ENCODE measurements around the gene P2RX7. TPM values are rescaled to one million over a fixed set of nuclear protein-coding genes. Genes with fewer than 3 reads are reported as not detected.
"Not testable (repeated sequence)": the region's sequence is repeated elsewhere in the genome, so short reads cannot be mapped to it uniquely, and the experiment has no call there.

P2RX7 gene
- total and polyA plus RNA-seq, 5 donors: 1.1 to 4.0 (median 2.2) TPM

DNA sequence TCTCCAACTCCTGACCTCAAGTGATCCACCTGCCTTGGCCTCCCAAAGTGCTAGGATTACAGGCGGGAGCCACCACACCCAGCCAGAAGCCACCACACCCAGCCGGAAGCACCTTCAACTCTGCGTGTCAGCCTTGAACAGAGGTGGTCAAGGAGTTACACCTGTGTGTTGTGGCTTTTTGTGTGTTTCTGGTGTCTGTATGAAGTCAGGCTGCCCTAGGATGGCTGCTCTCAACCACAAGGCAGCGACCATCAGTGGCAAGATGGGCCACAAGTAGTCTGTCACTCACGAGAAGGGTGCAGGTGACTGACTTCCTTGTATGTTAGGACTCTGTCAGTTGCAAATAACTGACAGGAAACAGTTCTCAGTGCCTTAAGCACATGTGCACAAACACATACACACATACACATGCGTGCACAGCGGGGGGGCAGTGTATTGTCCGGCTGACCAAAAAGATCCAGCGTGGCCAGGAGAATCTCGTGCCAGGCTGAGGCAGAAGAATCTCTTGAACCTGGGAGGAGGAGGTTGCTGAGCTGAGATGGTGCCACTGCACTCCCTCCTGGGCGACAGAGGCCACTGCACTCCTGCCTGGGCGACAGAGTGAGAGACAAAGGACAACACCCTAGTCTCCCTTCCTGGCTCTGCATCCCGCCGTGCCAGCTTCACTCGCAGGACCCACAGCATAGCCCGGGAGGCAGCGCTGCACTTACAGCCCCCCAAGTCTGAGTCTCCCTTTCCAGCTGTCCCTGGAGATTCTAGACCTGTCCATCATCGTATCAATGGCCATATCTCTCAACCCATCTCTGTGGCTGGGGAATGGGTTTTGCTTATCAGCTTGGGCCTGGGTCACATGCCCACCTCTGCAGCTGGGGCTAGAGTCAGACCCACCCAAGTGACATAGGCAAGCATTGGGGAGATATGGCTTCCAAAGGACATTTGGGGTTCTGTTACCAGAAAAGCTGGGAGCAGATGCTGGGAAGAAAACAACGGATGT lies 90.9 kb downstream of the P2RX7 start:
- Histone ChIP-seq H3K27ac (ENCODE audit: low read length) (no peak overlapping the region), H3K27me3 (ENCODE audit: control insufficient read depth, insufficient read depth) (no peaks in the 10 kb centered on the region), H3K4me3 (ENCODE audit: low read length) (no peak overlapping the region), H3K4me1 (ENCODE audit: control insufficient read depth, insufficient read depth, low read length) (no peaks in the 10 kb centered on the region), H3K9me3 (ENCODE audit: control insufficient read depth, low read length) (no peaks in the 10 kb centered on the region)
- DNase-seq (peak in 1 of 3 donors; percentile 13), ATAC-seq (no peak)
- intact Hi-C loops (cut with DNase I): no loop called here
- 86% methylated on average over 19 of the region's 19 CpGs for WGBS

DNA sequence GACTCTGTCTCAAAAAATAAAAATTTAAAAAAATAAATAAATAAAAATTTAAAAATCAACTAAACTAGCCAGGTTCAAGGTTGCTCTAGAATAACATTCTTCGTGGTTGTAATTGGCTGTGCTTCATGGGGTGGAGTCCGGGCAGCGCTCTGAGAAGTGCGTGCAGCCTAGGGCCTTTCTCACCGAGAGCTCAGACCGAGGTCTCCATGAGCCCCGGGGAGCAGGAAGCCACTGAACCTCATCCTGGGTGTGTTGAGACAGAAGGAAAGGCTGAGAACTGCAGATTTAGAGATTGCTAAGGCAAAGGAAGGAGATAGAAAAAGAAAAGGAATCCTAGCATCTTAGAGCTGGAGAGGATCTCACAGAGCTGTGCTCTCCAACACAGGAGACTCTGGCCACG lies 91.9 kb downstream of the P2RX7 start:
- intact Hi-C loops (cut with DNase I): no loop called here
- H3K4me3 ChIP-seq (ENCODE audit: low read length): no peak overlapping the region
- WGBS: 87% methylated on average over 8 of the region's 8 CpGs
- DNase-seq (peak in 1 of 3 donors; percentile 37), ATAC-seq (no peak)
- no peak overlapping the region for H3K27ac ChIP-seq (ENCODE audit: low read length)
- no peaks in the 10 kb centered on the region for H3K4me1 ChIP-seq (ENCODE audit: control insufficient read depth, insufficient read depth, low read length)
- H3K27me3 ChIP-seq (ENCODE audit: control insufficient read depth, insufficient read depth): no peaks in the 10 kb centered on the region
- no peaks in the 10 kb centered on the region for H3K9me3 ChIP-seq (ENCODE audit: control insufficient read depth, low read length)

GRCh38 chr12:121226399-121226798 lies 93.7 kb downstream of the P2RX7 start:
- Histone ChIP-seq H3K4me1 (ENCODE audit: control insufficient read depth, insufficient read depth, low read length) (no peaks in the 10 kb centered on the region), H3K27ac (ENCODE audit: low read length) (no peak overlapping the region), H3K27me3 (ENCODE audit: control insufficient read depth, insufficient read depth) (no peaks in the 10 kb centered on the region), H3K4me3 (ENCODE audit: low read length) (no peak overlapping the region), H3K9me3 (ENCODE audit: control insufficient read depth, low read length) (no peaks in the 10 kb centered on the region)
- 87% methylated on average over 8 of the region's 8 CpGs for WGBS
- DNase-seq: no peak
- ATAC-seq: no peak
- intact Hi-C loops (cut with DNase I): no loop called here

GRCh38 chr12:121226871-121227270 lies 94.2 kb downstream of the P2RX7 start:
- DNase-seq; H3K4me3 ChIP-seq (ENCODE audit: low read length); H3K9me3 ChIP-seq (ENCODE audit: control insufficient read depth, low read length); intact Hi-C loops (cut with DNase I); ATAC-seq; H3K4me1 ChIP-seq (ENCODE audit: control insufficient read depth, insufficient read depth, low read length); H3K27ac ChIP-seq (ENCODE audit: low read length); H3K27me3 ChIP-seq (ENCODE audit: control insufficient read depth, insufficient read depth): not testable (repeated sequence)
- WGBS: 96% methylated on average over 8 of the region's 8 CpGs

- H3K4me1 ChIP-seq (ENCODE audit: control insufficient read depth, insufficient read depth, low read length): no peaks in the 10 kb centered on the region
- H3K4me3 ChIP-seq (ENCODE audit: low read length): no peak overlapping the region
- 89% methylated on average over 9 of the region's 9 CpGs for WGBS
- no peak for DNase-seq
- H3K27ac ChIP-seq (ENCODE audit: low read length): no peak overlapping the region
- ATAC-seq: no peak
- H3K9me3 ChIP-seq (ENCODE audit: control insufficient read depth, low read length): no peaks in the 10 kb centered on the region
- no peaks in the 10 kb centered on the region for H3K27me3 ChIP-seq (ENCODE audit: control insufficient read depth, insufficient read depth)
- intact Hi-C loops (cut with DNase I): no loop called here
These were observed 94.6 kb downstream of the P2RX7 start for GRCh38 chr12:121227294-121227693.

GRCh38 chr12:121228919-121229665 lies 96.4 kb downstream of the P2RX7 start:
- no peaks in the 10 kb centered on the region for H3K27me3 ChIP-seq (ENCODE audit: control insufficient read depth, insufficient read depth)
- no peaks in the 10 kb centered on the region for H3K4me1 ChIP-seq (ENCODE audit: control insufficient read depth, insufficient read depth, low read length)
- no peak overlapping the region for H3K4me3 ChIP-seq (ENCODE audit: low read length)
- ATAC-seq: no peak
- DNase-seq: no peak
- intact Hi-C loops (cut with DNase I): no loop called here
- no peak overlapping the region for H3K27ac ChIP-seq (ENCODE audit: low read length)
- no peaks in the 10 kb centered on the region for H3K9me3 ChIP-seq (ENCODE audit: control insufficient read depth, low read length)
- 95% methylated on average over 24 of the region's 24 CpGs for WGBS

DNA sequence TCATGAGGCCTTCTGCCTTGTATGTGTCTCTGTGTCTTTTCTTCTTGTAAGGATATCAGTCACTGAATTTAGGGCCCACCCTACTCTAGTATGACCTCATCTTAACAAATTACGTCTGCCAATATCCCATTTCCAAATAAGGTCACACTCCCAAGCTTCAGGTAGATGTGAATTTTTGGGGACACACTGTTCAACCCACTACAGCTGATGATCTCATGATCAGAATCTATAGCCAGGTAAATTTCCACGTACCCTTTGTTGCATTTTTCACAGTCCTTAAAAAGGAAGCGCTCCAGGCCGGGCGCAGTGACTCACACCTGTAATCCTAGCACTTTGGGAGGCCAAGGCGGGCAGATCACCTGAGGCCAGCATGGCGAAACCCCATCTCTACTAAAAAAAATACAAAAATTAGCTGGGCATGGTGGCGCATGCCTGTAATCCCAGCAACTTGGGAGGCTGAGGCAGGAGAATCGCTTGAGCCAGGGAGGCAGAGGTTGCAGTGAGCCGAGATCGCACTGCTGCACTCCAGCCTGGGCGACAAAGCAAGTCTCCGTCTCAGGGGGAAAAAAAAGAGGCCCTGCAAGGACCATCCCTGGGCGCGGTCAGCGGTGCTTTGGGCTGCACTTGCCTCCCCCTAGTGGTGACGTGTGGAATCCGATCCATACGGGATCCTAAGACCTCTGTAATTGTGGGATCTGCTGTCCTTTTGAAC lies 97.3 kb downstream of the P2RX7 start:
- H3K27ac ChIP-seq (ENCODE audit: low read length); intact Hi-C loops (cut with DNase I); H3K4me3 ChIP-seq (ENCODE audit: low read length); H3K9me3 ChIP-seq (ENCODE audit: control insufficient read depth, low read length); H3K27me3 ChIP-seq (ENCODE audit: control insufficient read depth, insufficient read depth); H3K4me1 ChIP-seq (ENCODE audit: control insufficient read depth, insufficient read depth, low read length): not testable (repeated sequence)
- 41% methylated on average over 19 of the region's 19 CpGs for WGBS
- peak; percentile 78 to 92 (median 87) for DNase-seq
- ATAC-seq: peak; percentile 79 to 81

GRCh38 chr12:121230538-121230907 lies 97.8 kb downstream of the P2RX7 start:
- Histone ChIP-seq H3K9me3 (ENCODE audit: control insufficient read depth, low read length) (no peaks in the 10 kb centered on the region), H3K27me3 (ENCODE audit: control insufficient read depth, insufficient read depth) (no peaks in the 10 kb centered on the region), H3K4me3 (ENCODE audit: low read length) (no peak overlapping the region), H3K27ac (ENCODE audit: low read length) (no peak overlapping the region), H3K4me1 (ENCODE audit: control insufficient read depth, insufficient read depth, low read length) (no peaks in the 10 kb centered on the region)
- intact Hi-C loops (cut with DNase I): no loop called here
- 86% methylated on average over 12 of the region's 12 CpGs for WGBS
- DNase-seq (no peak), ATAC-seq (peak in 1 of 2 donors; percentile 4)

DNA sequence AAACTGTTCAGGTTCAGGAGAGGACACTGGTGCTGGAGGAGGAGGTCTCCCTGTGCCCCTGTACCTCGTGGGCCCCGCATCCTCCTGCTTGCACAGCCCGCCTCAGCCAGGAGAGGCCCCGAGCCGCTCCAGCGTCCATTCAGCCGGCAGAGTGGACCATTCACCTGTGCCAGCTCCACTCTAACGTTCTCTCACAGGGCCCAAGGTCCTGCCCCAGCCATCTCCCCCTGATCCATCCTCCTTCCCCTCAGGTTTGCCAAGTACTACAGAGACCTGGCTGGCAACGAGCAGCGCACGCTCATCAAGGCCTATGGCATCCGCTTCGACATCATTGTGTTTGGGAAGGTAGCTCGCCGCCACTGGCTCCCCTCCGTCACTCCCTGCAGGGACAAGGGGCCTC lies 99.5 kb downstream of the P2RX7 start:
- no peaks in the 10 kb centered on the region for H3K27me3 ChIP-seq (ENCODE audit: control insufficient read depth, insufficient read depth)
- no peaks in the 10 kb centered on the region for H3K9me3 ChIP-seq (ENCODE audit: control insufficient read depth, low read length)
- no peaks in the 10 kb centered on the region for H3K4me1 ChIP-seq (ENCODE audit: control insufficient read depth, insufficient read depth, low read length)
- intact Hi-C loops (cut with DNase I): no loop called here
- WGBS: 87% methylated on average over 16 of the region's 16 CpGs
- no peak for ATAC-seq
- no peak overlapping the region for H3K27ac ChIP-seq (ENCODE audit: low read length)
- DNase-seq: no peak
- H3K4me3 ChIP-seq (ENCODE audit: low read length): no peak overlapping the region

GRCh38 chr12:121232977-121233627 lies 100.4 kb downstream of the P2RX7 start:
- 94% methylated on average over 14 of the region's 14 CpGs for WGBS
- no peak overlapping the region for H3K27ac ChIP-seq (ENCODE audit: low read length)
- no peaks in the 10 kb centered on the region for H3K4me1 ChIP-seq (ENCODE audit: control insufficient read depth, insufficient read depth, low read length)
- H3K9me3 ChIP-seq (ENCODE audit: control insufficient read depth, low read length): no peaks in the 10 kb centered on the region
- no peaks in the 10 kb centered on the region for H3K27me3 ChIP-seq (ENCODE audit: control insufficient read depth, insufficient read depth)
- ATAC-seq (no peak), DNase-seq (no peak)
- intact Hi-C loops (cut with DNase I): no loop called here
- H3K4me3 ChIP-seq (ENCODE audit: low read length): no peak overlapping the region
